ENCODE data around the gene CEBPB.

DNA sequence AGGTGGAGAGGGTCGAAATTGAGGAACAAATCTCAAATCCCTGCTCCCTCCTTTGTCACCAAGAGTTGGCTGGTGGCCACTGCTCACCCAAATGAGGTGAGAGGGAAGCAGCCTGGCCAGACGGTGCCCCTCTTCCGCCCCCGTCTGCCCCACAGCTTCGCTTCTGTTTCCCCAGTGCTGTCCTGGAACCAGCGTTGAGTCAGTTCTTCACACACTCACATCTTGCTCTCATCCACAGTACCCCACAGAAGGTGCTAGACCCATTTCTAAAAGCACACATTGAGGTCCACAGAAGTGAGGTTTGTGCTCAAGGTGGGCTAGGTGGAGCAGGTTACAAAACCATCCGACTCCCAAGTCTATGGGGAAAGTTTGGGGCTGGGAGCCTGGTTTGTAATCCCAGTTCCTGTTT is 3.8 kb downstream of the CEBPB start:
- TF ChIP-seq, protein P1, sequence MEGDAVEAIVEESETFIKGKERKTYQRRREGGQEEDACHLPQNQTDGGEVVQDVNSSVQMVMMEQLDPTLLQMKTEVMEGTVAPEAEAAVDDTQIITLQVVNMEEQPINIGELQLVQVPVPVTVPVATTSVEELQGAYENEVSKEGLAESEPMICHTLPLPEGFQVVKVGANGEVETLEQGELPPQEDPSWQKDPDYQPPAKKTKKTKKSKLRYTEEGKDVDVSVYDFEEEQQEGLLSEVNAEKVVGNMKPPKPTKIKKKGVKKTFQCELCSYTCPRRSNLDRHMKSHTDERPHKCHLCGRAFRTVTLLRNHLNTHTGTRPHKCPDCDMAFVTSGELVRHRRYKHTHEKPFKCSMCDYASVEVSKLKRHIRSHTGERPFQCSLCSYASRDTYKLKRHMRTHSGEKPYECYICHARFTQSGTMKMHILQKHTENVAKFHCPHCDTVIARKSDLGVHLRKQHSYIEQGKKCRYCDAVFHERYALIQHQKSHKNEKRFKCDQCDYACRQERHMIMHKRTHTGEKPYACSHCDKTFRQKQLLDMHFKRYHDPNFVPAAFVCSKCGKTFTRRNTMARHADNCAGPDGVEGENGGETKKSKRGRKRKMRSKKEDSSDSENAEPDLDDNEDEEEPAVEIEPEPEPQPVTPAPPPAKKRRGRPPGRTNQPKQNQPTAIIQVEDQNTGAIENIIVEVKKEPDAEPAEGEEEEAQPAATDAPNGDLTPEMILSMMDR (IDR thresholded peaks at IDR 0.05): no peak
- no peak for TF ChIP-seq POLR2A (IDR thresholded peaks at IDR 0.05)
